ENCODE results near the gene CCND2. TPM values are rescaled to one million over a fixed set of nuclear protein-coding genes. Genes with fewer than 3 reads are reported as not detected.
A peak's percentile ranks its signal among the peaks of the same experiment; 100 is the strongest.

CCND2 gene
- total and polyA plus RNA-seq, 4 donors, result 17.1 to 170 (median 77.0) TPM

GRCh38 chr12:4277857-4278256 is 4.3 kb downstream of the CCND2 start:
- no peak for DNase-seq
- Histone ChIP-seq H3K27me3 (ENCODE audit: control insufficient read depth in 1 of 2, insufficient read depth in 2 of 2, low read length in 1 of 2) (no peaks in the 10 kb centered on the region), H3K36me3 (ENCODE audit: control insufficient read depth in 1 of 2, insufficient read depth in 2 of 2, low read length in 1 of 2) (peaks cover 2 to 7% of the 10 kb centered on the region in 2 donors), H3K9me3 (ENCODE audit: control insufficient read depth, low read length) (no peaks in the 10 kb centered on the region), H3K4me3 (ENCODE audit: low read length in 2 of 2) (no peak overlapping the region), H3K27ac (ENCODE audit: low read depth in 1 of 2, low read length in 2 of 2) (no peak overlapping the region), H3K4me1 (ENCODE audit: control insufficient read depth in 1 of 2, insufficient read depth in 2 of 2, low read length in 2 of 2) (no peaks in the 10 kb centered on the region)
- no peak for ATAC-seq (ENCODE audit: low FRiP score)
- intact Hi-C loops (cut with DNase I), result loop anchor here (1.0 to 5.0 kb wide), 5 partner anchors 246 to 406 kb away; partner anchors contain the start of gene PARP11 (in 1 of the 2)
- WGBS, 2 donors, result 56 to 64% methylated on average over 3 of the region's 3 CpGs

GRCh38 chr12:4278329-4279197 is 5.0 kb downstream of the CCND2 start:
- H3K27ac ChIP-seq (ENCODE audit: low read depth in 1 of 2, low read length in 2 of 2), result no peak overlapping the region
- H3K27me3 ChIP-seq (ENCODE audit: control insufficient read depth in 1 of 2, insufficient read depth in 2 of 2, low read length in 1 of 2), result no peaks in the 10 kb centered on the region
- H3K4me1 ChIP-seq (ENCODE audit: control insufficient read depth in 1 of 2, insufficient read depth in 2 of 2, low read length in 2 of 2), result no peaks in the 10 kb centered on the region
- WGBS, 2 donors, result 52 to 57% methylated on average over 15 of the region's 15 CpGs
- H3K4me3 ChIP-seq (ENCODE audit: low read length in 2 of 2), result no peak overlapping the region
- intact Hi-C loops (cut with DNase I), result loop anchor here (2.0 to 5.0 kb wide), 4 partner anchors 246 to 406 kb away; partner anchors contain the start of gene PARP11 (in 1 of the 2)
- peaks cover 2 to 7% of the 10 kb centered on the region in 2 donors for H3K36me3 ChIP-seq (ENCODE audit: control insufficient read depth in 1 of 2, insufficient read depth in 2 of 2, low read length in 1 of 2)
- no peaks in the 10 kb centered on the region for H3K9me3 ChIP-seq (ENCODE audit: control insufficient read depth, low read length)
- DNase-seq (peak in 1 of 2 donors; percentile 78), ATAC-seq (ENCODE audit: low FRiP score) (no peak)

GRCh38 chr12:4279198-4279690 is 5.7 kb downstream of the CCND2 start:
- H3K27me3 ChIP-seq (ENCODE audit: control insufficient read depth in 1 of 2, insufficient read depth in 2 of 2, low read length in 1 of 2), result no peaks in the 10 kb centered on the region
- no peaks in the 10 kb centered on the region for H3K4me1 ChIP-seq (ENCODE audit: control insufficient read depth in 1 of 2, insufficient read depth in 2 of 2, low read length in 2 of 2)
- ATAC-seq (ENCODE audit: low FRiP score) (no peak), DNase-seq (no peak)
- H3K4me3 ChIP-seq (ENCODE audit: low read length in 2 of 2), result no peak overlapping the region
- H3K27ac ChIP-seq (ENCODE audit: low read depth in 1 of 2, low read length in 2 of 2), result no peak overlapping the region
- intact Hi-C loops (cut with DNase I), result loop anchor here (2.0 to 5.0 kb wide), 4 partner anchors 247 to 407 kb away; partner anchors contain the start of gene PARP11 (in 1 of the 2)
- H3K9me3 ChIP-seq (ENCODE audit: control insufficient read depth, low read length), result no peaks in the 10 kb centered on the region
- peaks cover 2 to 8% of the 10 kb centered on the region in 2 donors for H3K36me3 ChIP-seq (ENCODE audit: control insufficient read depth in 1 of 2, insufficient read depth in 2 of 2, low read length in 1 of 2)
- 70 to 75% methylated on average over 10 of the region's 10 CpGs for WGBS, 2 donors

GRCh38 chr12:4280351-4281163 is 7.0 kb downstream of the CCND2 start:
- Histone ChIP-seq H3K36me3 (ENCODE audit: control insufficient read depth in 1 of 2, insufficient read depth in 2 of 2, low read length in 1 of 2) (peaks cover 2 to 8% of the 10 kb centered on the region in 2 donors), H3K4me1 (ENCODE audit: control insufficient read depth in 1 of 2, insufficient read depth in 2 of 2, low read length in 2 of 2) (no peaks in the 10 kb centered on the region), H3K4me3 (ENCODE audit: low read length in 2 of 2) (no peak overlapping the region), H3K27ac (ENCODE audit: low read depth in 1 of 2, low read length in 2 of 2) (no peak overlapping the region), H3K9me3 (ENCODE audit: control insufficient read depth, low read length) (no peaks in the 10 kb centered on the region), H3K27me3 (ENCODE audit: control insufficient read depth in 1 of 2, insufficient read depth in 2 of 2, low read length in 1 of 2) (no peaks in the 10 kb centered on the region)
- ATAC-seq (ENCODE audit: low FRiP score), result no peak
- peak in 1 of 2 donors; percentile 86 for DNase-seq
- WGBS, 2 donors, result 30 to 31% methylated on average over 15 of the region's 15 CpGs
- intact Hi-C loops (cut with DNase I), result no loop called here

- H3K4me3 ChIP-seq (ENCODE audit: low read length in 2 of 2), result no peak overlapping the region
- no peak for ATAC-seq (ENCODE audit: low FRiP score)
- H3K9me3 ChIP-seq (ENCODE audit: control insufficient read depth, low read length), result no peaks in the 10 kb centered on the region
- H3K27ac ChIP-seq (ENCODE audit: low read depth in 1 of 2, low read length in 2 of 2), result no peak overlapping the region
- H3K36me3 ChIP-seq (ENCODE audit: control insufficient read depth in 1 of 2, insufficient read depth in 2 of 2, low read length in 1 of 2), result peaks cover 2 to 9% of the 10 kb centered on the region in 2 donors
- no peaks in the 10 kb centered on the region for H3K4me1 ChIP-seq (ENCODE audit: control insufficient read depth in 1 of 2, insufficient read depth in 2 of 2, low read length in 2 of 2)
- intact Hi-C loops (cut with DNase I), result no loop called here
- no peak for DNase-seq
- H3K27me3 ChIP-seq (ENCODE audit: control insufficient read depth in 1 of 2, insufficient read depth in 2 of 2, low read length in 1 of 2), result no peaks in the 10 kb centered on the region
- 81 to 84% methylated on average over 16 of the region's 16 CpGs for WGBS, 2 donors
Measured at GRCh38 chr12:4281173-4281654, 7.7 kb downstream of the CCND2 start.

GRCh38 chr12:4282103-4282891 is 8.7 kb downstream of the CCND2 start:
- H3K9me3 ChIP-seq (ENCODE audit: control insufficient read depth, low read length), result no peaks in the 10 kb centered on the region
- no peak overlapping the region for H3K4me3 ChIP-seq (ENCODE audit: low read length in 2 of 2)
- ATAC-seq (ENCODE audit: low FRiP score) (no peak), DNase-seq (no peak)
- no peaks in the 10 kb centered on the region for H3K4me1 ChIP-seq (ENCODE audit: control insufficient read depth in 1 of 2, insufficient read depth in 2 of 2, low read length in 2 of 2)
- H3K27ac ChIP-seq (ENCODE audit: low read depth in 1 of 2, low read length in 2 of 2), result no peak overlapping the region
- H3K36me3 ChIP-seq (ENCODE audit: control insufficient read depth in 1 of 2, insufficient read depth in 2 of 2, low read length in 1 of 2), result peaks cover 2 to 11% of the 10 kb centered on the region in 2 donors
- H3K27me3 ChIP-seq (ENCODE audit: control insufficient read depth in 1 of 2, insufficient read depth in 2 of 2, low read length in 1 of 2), result no peaks in the 10 kb centered on the region
- intact Hi-C loops (cut with DNase I), result no loop called here
- 84 to 85% methylated on average over 16 of the region's 16 CpGs for WGBS, 2 donors

- Histone ChIP-seq H3K4me3 (ENCODE audit: low read length in 2 of 2) (no peak overlapping the region), H3K27ac (ENCODE audit: low read depth in 1 of 2, low read length in 2 of 2) (no peak overlapping the region), H3K36me3 (ENCODE audit: control insufficient read depth in 1 of 2, insufficient read depth in 2 of 2, low read length in 1 of 2) (peaks cover 2 to 11% of the 10 kb centered on the region in 2 donors), H3K4me1 (ENCODE audit: control insufficient read depth in 1 of 2, insufficient read depth in 2 of 2, low read length in 2 of 2) (no peaks in the 10 kb centered on the region), H3K9me3 (ENCODE audit: control insufficient read depth, low read length) (no peaks in the 10 kb centered on the region), H3K27me3 (ENCODE audit: control insufficient read depth in 1 of 2, insufficient read depth in 2 of 2, low read length in 1 of 2) (no peaks in the 10 kb centered on the region)
- DNase-seq, result no peak
- 65 to 67% methylated on average over 12 of the region's 12 CpGs for WGBS, 2 donors
- ATAC-seq (ENCODE audit: low FRiP score), result no peak
- intact Hi-C loops (cut with DNase I), result no loop called here
Measured at GRCh38 chr12:4282892-4283511, 9.4 kb downstream of the CCND2 start.
